Measurements from ENCODE around the gene KBTBD4.

- TF ChIP-seq CTCF (IDR thresholded peaks at IDR 0.05): no peak
- no peak for TF ChIP-seq POLR2A (IDR thresholded peaks at IDR 0.05)
- no peak for TF ChIP-seq POLR2AphosphoS5 (IDR thresholded peaks at IDR 0.05)
- no peak for TF ChIP-seq EP300 (IDR thresholded peaks at IDR 0.05)
Measured at GRCh38 chr11:47586098-47586855, 7.5 kb upstream of the KBTBD4 start, which contains the start of gene FAM180B.

Measured in suprapubic skin (tissue), 4 donors.